ENCODE measurements around the gene TXN.

Gene TXN

GRCh38 chr9:110241858-110242321 is 14.4 kb downstream of the TXN start:
- no peak for DNase-seq (ENCODE audit: low read depth)
- TF ChIP-seq CTCF (IDR thresholded peaks at IDR 0.05; ENCODE audit: low read depth, low read length, missing control alignments) = no peak
- H3K4me3 ChIP-seq (ENCODE audit: low read depth, low read length) = no peak overlapping the region

GRCh38 chr9:110241260-110241857 is 14.9 kb downstream of the TXN start:
- TF ChIP-seq CTCF (IDR thresholded peaks at IDR 0.05; ENCODE audit: low read depth, low read length, missing control alignments) = no peak
- H3K4me3 ChIP-seq (ENCODE audit: low read depth, low read length) = no peak overlapping the region
- DNase-seq (ENCODE audit: low read depth) = no peak

GRCh38 chr9:110240198-110240597 is 16.1 kb downstream of the TXN start:
- no peak for DNase-seq (ENCODE audit: low read depth)
- no peak for TF ChIP-seq CTCF (IDR thresholded peaks at IDR 0.05; ENCODE audit: low read depth, low read length, missing control alignments)
- no peak overlapping the region for H3K4me3 ChIP-seq (ENCODE audit: low read depth, low read length)

- no peak for DNase-seq (ENCODE audit: low read depth)
- no peak for TF ChIP-seq CTCF (IDR thresholded peaks at IDR 0.05; ENCODE audit: low read depth, low read length, missing control alignments)
- H3K4me3 ChIP-seq (ENCODE audit: low read depth, low read length) = no peak overlapping the region
Measured at GRCh38 chr9:110228321-110228720, 28.0 kb downstream of the TXN start.

- H3K4me3 ChIP-seq (ENCODE audit: low read depth, low read length) = no peak overlapping the region
- no peak for TF ChIP-seq CTCF (IDR thresholded peaks at IDR 0.05; ENCODE audit: low read depth, low read length, missing control alignments)
- DNase-seq (ENCODE audit: low read depth) = no peak
Measured at GRCh38 chr9:110224583-110224982, 31.7 kb downstream of the TXN start.

GRCh38 chr9:110220809-110221208 is 35.5 kb downstream of the TXN start:
- DNase-seq (ENCODE audit: low read depth) = no peak
- no peak overlapping the region for H3K4me3 ChIP-seq (ENCODE audit: low read depth, low read length)
- TF ChIP-seq CTCF (IDR thresholded peaks at IDR 0.05; ENCODE audit: low read depth, low read length, missing control alignments) = no peak

- peak; percentile 18 for DNase-seq (ENCODE audit: low read depth)
- no peak overlapping the region for H3K4me3 ChIP-seq (ENCODE audit: low read depth, low read length)
- peak; percentile 68 for TF ChIP-seq CTCF (IDR thresholded peaks at IDR 0.05; ENCODE audit: low read depth, low read length, missing control alignments)
Measured at GRCh38 chr9:110217656-110218099, 38.6 kb downstream of the TXN start.

Measured in GM12864 (cell line).